K562 (cell line): ENCODE measurements around the gene CXCR5. TPM values are rescaled to one million over a fixed set of nuclear protein-coding genes. Genes with fewer than 3 reads are reported as not detected.

Experiments used
- ADNP ChIP-seq: fragments of 200-800 bp; sonication (Bioruptor generic); IDR thresholded peaks from 2 replicates; pipeline ENCODE4 v1.6.1; 2016; ENCODE audit warnings: missing genetic modification characterization, missing compliant biosample characterization
- KDM5B ChIP-seq: fragments of 200-600 bp; sonication (generic); IDR thresholded peaks from 2 replicates; pipeline ENCODE4 v1.6.1; 2012; ENCODE audit warnings: low read depth, mild to moderate bottlenecking, moderate library complexity, low read length, control low read depth, inconsistent platforms; ENCODE audit not compliant: insufficient replicate concordance
- PHB2 ChIP-seq: fragments of 450-650 bp; IDR thresholded peaks from 2 replicates; pipeline ENCODE4 v1.6.1; 2017; ENCODE audit warnings: low read depth
- PHF8 ChIP-seq: fragments of 200-600 bp; sonication (generic); IDR thresholded peaks from 2 replicates; pipeline ENCODE4 v1.6.1; 2012; ENCODE audit warnings: mixed run types, mild to moderate bottlenecking, inconsistent platforms, low read length, moderate library complexity, borderline replicate concordance
- RAD21 ChIP-seq, 2 experiments: fragments of 250-450 bp in 1 of 2; fragments of 450-650 bp in 1 of 2; sonication (Bioruptor Pico) in 1 of 2; formaldehyde crosslinking in 1 of 2; IDR thresholded peaks in 1 of 2; conservative IDR thresholded peaks in 1 of 2; 2 replicates each; pipeline versions ENCODE4 v1.4.0 to v1.8.0; 2020 to 2022; ENCODE audit warnings: mild to moderate bottlenecking in 2 of 2, moderate library complexity in 1 of 2
- SMARCE1 ChIP-seq: fragments of 450-650 bp; IDR thresholded peaks from 2 replicates; pipeline ENCODE4 v1.7.1; 2016; ENCODE audit warnings: mild to moderate bottlenecking
- YY1 ChIP-seq, 3 experiments: IDR thresholded peaks; 2 replicates each; pipeline ENCODE4 v1.6.1; 2011; ENCODE audit warnings: low read length in 2 of 3, mild to moderate bottlenecking in 2 of 3, moderate library complexity in 2 of 3, borderline replicate concordance in 1 of 3, control low read depth in 1 of 3, low read depth in 1 of 3; ENCODE audit not compliant: insufficient read depth in 3 of 3, insufficient replicate concordance in 2 of 3, control insufficient read depth in 1 of 3, insufficient read length in 1 of 3; ENCODE audit errors: extremely low read depth in 1 of 3
- ZFX ChIP-seq: sonication (generic); formaldehyde crosslinking; IDR thresholded peaks from 2 replicates; pipeline ENCODE4 v1.8.0; 2022; ENCODE audit warnings: mild to moderate bottlenecking, missing genetic modification reagents, moderate library complexity
- ZNF12 ChIP-seq: sonication (generic); formaldehyde crosslinking; IDR thresholded peaks from 2 replicates; pipeline ENCODE4 v1.4.0; 2020; ENCODE audit warnings: mild to moderate bottlenecking, missing genetic modification reagents
- ZNF431 ChIP-seq: sonication (generic); formaldehyde crosslinking; IDR thresholded peaks from 2 replicates; pipeline ENCODE4 v1.8.0; 2022; ENCODE audit warnings: mild to moderate bottlenecking, missing genetic modification reagents
- polyA plus RNA-seq, 8 experiments: library from polyadenylated mRNA; depleted of rRNA in 4 of 8; stranded (reverse) in 5 of 8; unstranded in 3 of 8; fragments of >200 nt; fragmentation: Nextera tagmentation in 2 of 8; fragmentation: Illumina TruSeq in 1 of 8; extraction: Ambion mirVana in 2 of 8; extraction: Trizol in 1 of 8; gene quantifications; 2 replicates each; pipeline versions ENCODE4 v1.2.1 to v1.2.3, GENCODE V29; 2011 to 2014; ENCODE audit warnings: inconsistent platforms in 1 of 8, missing spikeins in 1 of 8
- total RNA-seq, 7 experiments: library from RNA; depleted of rRNA in 6 of 7; stranded (reverse); fragments of >200 nt in 6 of 7; fragmentation: Illumina TruSeq in 2 of 7; extraction: Trizol in 2 of 7; gene quantifications; 2 replicates each; pipeline versions ENCODE4 v1.2.1 to v1.2.3, GENCODE V29; 2011 to 2021; ENCODE audit warnings: low replicate concordance in 1 of 7
- TF ChIP-seq, protein P1 (sequence below), 2 experiments: fragments of 200-800 bp in 1 of 2; sonication (Bioruptor generic) in 1 of 2; sonication (generic) in 1 of 2; formaldehyde crosslinking in 1 of 2; IDR thresholded peaks in 1 of 2; conservative IDR thresholded peaks in 1 of 2; 2 replicates each; pipeline versions ENCODE4 v1.5.0 to v1.6.1; 2016 to 2020; ENCODE audit warnings: missing compliant biosample characterization in 1 of 2, missing genetic modification characterization in 1 of 2, missing genetic modification reagents in 1 of 2
- TF ChIP-seq, protein P2 (sequence below): IDR thresholded peaks from 2 replicates; pipeline ENCODE4 v1.6.1; 2016; ENCODE audit warnings: missing genetic modification characterization, missing compliant biosample characterization
- TF ChIP-seq, protein P3 (sequence below): sonication (generic); formaldehyde crosslinking; IDR thresholded peaks from 2 replicates; pipeline ENCODE4 v1.9.0; 2022; ENCODE audit warnings: mild to moderate bottlenecking, missing genetic modification reagents
- TF ChIP-seq, protein P4 (sequence below): sonication (generic); formaldehyde crosslinking; IDR thresholded peaks from 2 replicates; pipeline ENCODE4 v1.9.0; 2022; ENCODE audit warnings: mild to moderate bottlenecking, missing genetic modification reagents
- TF ChIP-seq, protein P5 (sequence below): fragments of 200-800 bp; sonication (Bioruptor generic); IDR thresholded peaks from 2 replicates; pipeline ENCODE4 v1.6.1; 2017; ENCODE audit warnings: missing genetic modification characterization, missing compliant biosample characterization

CXCR5 gene
- total and polyA plus RNA-seq, 9 of the 15 experiments (the other 6 are each of a cell fraction or from before 2014, with no cell fraction given), result 0.03 to 0.06 TPM; not detected in 7

DNA sequence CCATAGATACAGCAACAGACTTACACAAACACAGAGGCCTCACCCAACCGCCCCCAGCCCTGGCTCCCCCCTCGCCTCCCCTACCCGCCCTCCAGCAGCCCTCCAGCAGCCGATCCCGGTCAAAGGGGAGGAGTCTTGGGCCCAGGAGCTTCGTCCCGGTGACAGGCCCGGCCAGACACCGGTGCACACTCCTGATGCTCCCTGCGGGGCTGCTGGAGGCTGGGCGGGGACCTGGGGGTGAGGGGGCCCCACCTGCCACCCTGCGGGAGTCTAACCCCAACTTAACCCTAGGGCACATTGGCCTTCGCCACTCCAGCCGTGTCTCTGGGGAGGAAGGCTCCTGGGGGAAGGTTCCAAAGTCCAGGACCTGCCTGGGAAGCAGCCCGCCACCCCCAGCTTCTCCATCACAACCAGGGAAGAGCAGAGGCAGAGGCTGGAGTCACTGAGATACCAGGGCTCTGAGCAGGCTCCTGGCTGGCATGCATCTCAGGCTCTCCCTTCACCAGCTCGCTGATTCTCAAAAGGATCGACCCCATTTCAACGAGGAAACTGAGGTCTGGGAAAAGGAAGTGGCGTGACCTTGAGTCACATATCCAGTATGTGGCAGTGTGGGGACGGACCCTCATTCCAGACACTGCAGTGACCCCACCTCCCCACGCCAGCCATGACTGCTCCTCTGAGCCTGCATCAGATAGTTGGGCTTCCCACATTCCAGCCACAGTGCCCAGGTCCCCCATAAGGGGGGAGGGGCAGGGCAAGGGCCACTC, 27.6 kb downstream of the CXCR5 start (continued):
- TF ChIP-seq, protein P1, sequence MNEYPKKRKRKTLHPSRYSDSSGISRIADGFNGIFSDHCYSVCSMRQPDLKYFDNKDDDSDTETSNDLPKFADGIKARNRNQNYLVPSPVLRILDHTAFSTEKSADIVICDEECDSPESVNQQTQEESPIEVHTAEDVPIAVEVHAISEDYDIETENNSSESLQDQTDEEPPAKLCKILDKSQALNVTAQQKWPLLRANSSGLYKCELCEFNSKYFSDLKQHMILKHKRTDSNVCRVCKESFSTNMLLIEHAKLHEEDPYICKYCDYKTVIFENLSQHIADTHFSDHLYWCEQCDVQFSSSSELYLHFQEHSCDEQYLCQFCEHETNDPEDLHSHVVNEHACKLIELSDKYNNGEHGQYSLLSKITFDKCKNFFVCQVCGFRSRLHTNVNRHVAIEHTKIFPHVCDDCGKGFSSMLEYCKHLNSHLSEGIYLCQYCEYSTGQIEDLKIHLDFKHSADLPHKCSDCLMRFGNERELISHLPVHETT (CRISPR knock-in tag; conservative IDR thresholded peaks at IDR 0.05 in 1 of 2, IDR thresholded peaks at IDR 0.05 in 1 of 2), result 0 out of 4 replicates have a peak, but pooled peaks of 1 of the 2 experiments have one; percentile 23
- no peak for TF ChIP-seq PHB2
- peak; percentile 2; the same call in 1 of the 2 replicates for TF ChIP-seq PHF8
- TF ChIP-seq, protein P2, sequence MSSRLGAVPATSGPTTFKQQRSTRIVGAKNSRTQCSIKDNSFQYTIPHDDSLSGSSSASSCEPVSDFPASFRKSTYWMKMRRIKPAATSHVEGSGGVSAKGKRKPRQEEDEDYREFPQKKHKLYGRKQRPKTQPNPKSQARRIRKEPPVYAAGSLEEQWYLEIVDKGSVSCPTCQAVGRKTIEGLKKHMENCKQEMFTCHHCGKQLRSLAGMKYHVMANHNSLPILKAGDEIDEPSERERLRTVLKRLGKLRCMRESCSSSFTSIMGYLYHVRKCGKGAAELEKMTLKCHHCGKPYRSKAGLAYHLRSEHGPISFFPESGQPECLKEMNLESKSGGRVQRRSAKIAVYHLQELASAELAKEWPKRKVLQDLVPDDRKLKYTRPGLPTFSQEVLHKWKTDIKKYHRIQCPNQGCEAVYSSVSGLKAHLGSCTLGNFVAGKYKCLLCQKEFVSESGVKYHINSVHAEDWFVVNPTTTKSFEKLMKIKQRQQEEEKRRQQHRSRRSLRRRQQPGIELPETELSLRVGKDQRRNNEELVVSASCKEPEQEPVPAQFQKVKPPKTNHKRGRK (tag), result no peak
- peak; percentile 8 for TF ChIP-seq KDM5B
- TF ChIP-seq, protein P3, sequence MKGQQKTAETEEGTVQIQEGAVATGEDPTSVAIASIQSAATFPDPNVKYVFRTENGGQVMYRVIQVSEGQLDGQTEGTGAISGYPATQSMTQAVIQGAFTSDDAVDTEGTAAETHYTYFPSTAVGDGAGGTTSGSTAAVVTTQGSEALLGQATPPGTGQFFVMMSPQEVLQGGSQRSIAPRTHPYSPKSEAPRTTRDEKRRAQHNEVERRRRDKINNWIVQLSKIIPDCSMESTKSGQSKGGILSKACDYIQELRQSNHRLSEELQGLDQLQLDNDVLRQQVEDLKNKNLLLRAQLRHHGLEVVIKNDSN, result peak; percentile 24; the same call in 1 of the 2 replicates
- no peak for TF ChIP-seq ZFX (CRISPR knock-in tag)
- TF ChIP-seq, protein P4, sequence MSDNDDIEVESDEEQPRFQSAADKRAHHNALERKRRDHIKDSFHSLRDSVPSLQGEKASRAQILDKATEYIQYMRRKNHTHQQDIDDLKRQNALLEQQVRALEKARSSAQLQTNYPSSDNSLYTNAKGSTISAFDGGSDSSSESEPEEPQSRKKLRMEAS, result 0 out of 2 replicates have a peak, but pooled peaks have one; percentile 2
- TF ChIP-seq ADNP (tag), result peak; percentile 92
- TF ChIP-seq ZNF431, result no peak
- no peak for TF ChIP-seq ZNF12
- no peak for TF ChIP-seq RAD21 (CRISPR knock-in tag; conservative IDR thresholded peaks at IDR 0.05 in 1 of 2, IDR thresholded peaks at IDR 0.05 in 1 of 2)
- 0 out of 2 replicates have a peak, but pooled peaks have one; percentile 3 for TF ChIP-seq SMARCE1
- peak in 1 of 3 experiments; percentile 42 for TF ChIP-seq YY1 (IDR thresholded peaks at IDR 0.05; ENCODE audit: borderline replicate concordance in 1 of 3, control insufficient read depth in 1 of 3, extremely low read depth in 1 of 3, insufficient read depth in 3 of 3, insufficient read length in 1 of 3, insufficient replicate concordance in 2 of 3, low read depth in 1 of 3, low read length in 2 of 3)
- TF ChIP-seq, protein P5, sequence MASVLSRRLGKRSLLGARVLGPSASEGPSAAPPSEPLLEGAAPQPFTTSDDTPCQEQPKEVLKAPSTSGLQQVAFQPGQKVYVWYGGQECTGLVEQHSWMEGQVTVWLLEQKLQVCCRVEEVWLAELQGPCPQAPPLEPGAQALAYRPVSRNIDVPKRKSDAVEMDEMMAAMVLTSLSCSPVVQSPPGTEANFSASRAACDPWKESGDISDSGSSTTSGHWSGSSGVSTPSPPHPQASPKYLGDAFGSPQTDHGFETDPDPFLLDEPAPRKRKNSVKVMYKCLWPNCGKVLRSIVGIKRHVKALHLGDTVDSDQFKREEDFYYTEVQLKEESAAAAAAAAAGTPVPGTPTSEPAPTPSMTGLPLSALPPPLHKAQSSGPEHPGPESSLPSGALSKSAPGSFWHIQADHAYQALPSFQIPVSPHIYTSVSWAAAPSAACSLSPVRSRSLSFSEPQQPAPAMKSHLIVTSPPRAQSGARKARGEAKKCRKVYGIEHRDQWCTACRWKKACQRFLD (CRISPR knock-in tag), result 0 out of 2 replicates have a peak, but pooled peaks have one; percentile 15
